GM10847 (cell line): ENCODE data around the gene SLC35B4.

Experiments used
- POLR2A ChIP-seq: IDR thresholded peaks from 2 replicates; pipeline ENCODE4 v1.6.1; 2011; ENCODE audit not compliant: insufficient read length; ENCODE audit errors: extremely low read depth

SLC35B4 gene

GRCh38 chr7:134343796-134344195 is 27.1 kb upstream of the SLC35B4 start:
- TF ChIP-seq POLR2A, result no peak

GRCh38 chr7:134343136-134343535 is 26.4 kb upstream of the SLC35B4 start:
- no peak for TF ChIP-seq POLR2A

- TF ChIP-seq POLR2A, result no peak
Measured at GRCh38 chr7:134339475-134339874, 22.7 kb upstream of the SLC35B4 start.

- TF ChIP-seq POLR2A, result no peak
Measured at GRCh38 chr7:134337980-134338379, 21.2 kb upstream of the SLC35B4 start.

GRCh38 chr7:134334408-134334807 is 17.7 kb upstream of the SLC35B4 start:
- no peak for TF ChIP-seq POLR2A

- TF ChIP-seq POLR2A, result no peak
Measured at GRCh38 chr7:134333943-134334342, 17.2 kb upstream of the SLC35B4 start.

- TF ChIP-seq POLR2A, result no peak
Measured at GRCh38 chr7:134332892-134333291, 16.2 kb upstream of the SLC35B4 start.

GRCh38 chr7:134331393-134331792 is 14.7 kb upstream of the SLC35B4 start:
- TF ChIP-seq POLR2A, result no peak

GRCh38 chr7:134330974-134331373 is 14.2 kb upstream of the SLC35B4 start:
- no peak for TF ChIP-seq POLR2A

GRCh38 chr7:134329614-134330346 is 13.1 kb upstream of the SLC35B4 start:
- no peak for TF ChIP-seq POLR2A

GRCh38 chr7:134328900-134329299 is 12.2 kb upstream of the SLC35B4 start:
- TF ChIP-seq POLR2A, result no peak

GRCh38 chr7:134327896-134328295 is 11.2 kb upstream of the SLC35B4 start:
- TF ChIP-seq POLR2A, result no peak

- TF ChIP-seq POLR2A, result no peak
Measured at GRCh38 chr7:134324107-134324506, 7.4 kb upstream of the SLC35B4 start.

GRCh38 chr7:134320201-134320600 is 3.5 kb upstream of the SLC35B4 start:
- no peak for TF ChIP-seq POLR2A

- no peak for TF ChIP-seq POLR2A
Measured at GRCh38 chr7:134318443-134318842, 1.7 kb upstream of the SLC35B4 start.

GRCh38 chr7:134317434-134317833 is 704 bp upstream of the SLC35B4 start:
- no peak for TF ChIP-seq POLR2A
